Neural progenitor cell (in vitro differentiated cells): ENCODE results near the gene JMJD7.

ENCODE experiments used
- CTCF ChIP-seq: fragments of 200-600 bp; sonication (generic); IDR thresholded peaks from 2 replicates; pipeline ENCODE4 v1.5.1; 2017; ENCODE audit warnings: antibody characterized with exemption, mild to moderate bottlenecking
- EZH2 ChIP-seq: fragments of 200-600 bp; sonication (generic); IDR thresholded peaks from 2 replicates; pipeline ENCODE4 v1.6.1; 2017; ENCODE audit warnings: antibody characterized with exemption, mild to moderate bottlenecking, moderate library complexity
- EZH2phosphoT487 ChIP-seq: fragments of 200-600 bp; sonication (generic); IDR thresholded peaks from 2 replicates; pipeline ENCODE4 v1.6.1; 2017; ENCODE audit warnings: antibody characterized with exemption

GRCh38 chr15:41813426-41813825 lies 14.5 kb upstream of the JMJD7 start:
- TF ChIP-seq EZH2 (no peak), CTCF (no peak), EZH2phosphoT487 (no peak)
